ENCODE results near the gene ASB8. TPM values are rescaled to one million over a fixed set of nuclear protein-coding genes. Genes with fewer than 3 reads are reported as not detected.
A peak's percentile ranks its signal among the peaks of the same experiment; 100 is the strongest.

Gene ASB8
- total RNA-seq, 1 donor = 35.5 TPM

GRCh38 chr12:48193623-48194022, 36.3 kb upstream of the ASB8 start:
- peaks cover 31% of the 10 kb centered on the region for H3K27me3 ChIP-seq (ENCODE audit: insufficient read depth, low read length)
- no peaks in the 10 kb centered on the region for H4K20me1 ChIP-seq (ENCODE audit: insufficient read depth, low read length)
- no peak overlapping the region for H3K4me3 ChIP-seq (ENCODE audit: insufficient read depth, low read length)
- no peaks in the 10 kb centered on the region for H3K36me3 ChIP-seq (ENCODE audit: insufficient read depth, low read length)
- no peak for DNase-seq (ENCODE audit: insufficient read length, low spot score, missing footprints)
- H3K9me3 ChIP-seq (ENCODE audit: low read depth, low read length) = no peaks in the 10 kb centered on the region
- H3K4me2 ChIP-seq (ENCODE audit: insufficient read depth, low read length) = no peak overlapping the region
- no peak overlapping the region for H2AFZ ChIP-seq (ENCODE audit: low read length)
- H3K79me2 ChIP-seq (ENCODE audit: insufficient read depth, low read length) = no peaks in the 10 kb centered on the region
- no peak overlapping the region for H3K27ac ChIP-seq (ENCODE audit: low read depth, low read length)
- TF ChIP-seq CTCF (IDR thresholded peaks at IDR 0.05; ENCODE audit: extremely low read depth, low read depth, low read length) = no peak
- H3K4me1 ChIP-seq (ENCODE audit: insufficient read depth, low read length) = peaks cover 24% of the 10 kb centered on the region

GRCh38 chr12:48192861-48193260, 35.5 kb upstream of the ASB8 start:
- no peak overlapping the region for H2AFZ ChIP-seq (ENCODE audit: low read length)

GRCh38 chr12:48191096-48191495, 33.8 kb upstream of the ASB8 start:
- H3K4me3 ChIP-seq (ENCODE audit: insufficient read depth, low read length) = no peak overlapping the region
- no peak overlapping the region for H3K27ac ChIP-seq (ENCODE audit: low read depth, low read length)
- H4K20me1 ChIP-seq (ENCODE audit: insufficient read depth, low read length) = no peaks in the 10 kb centered on the region
- H3K36me3 ChIP-seq (ENCODE audit: insufficient read depth, low read length) = no peaks in the 10 kb centered on the region
- DNase-seq (ENCODE audit: insufficient read length, low spot score, missing footprints) = no peak
- H3K4me1 ChIP-seq (ENCODE audit: insufficient read depth, low read length) = peaks cover 14% of the 10 kb centered on the region
- TF ChIP-seq CTCF (IDR thresholded peaks at IDR 0.05; ENCODE audit: extremely low read depth, low read depth, low read length) = no peak
- no peak overlapping the region for H3K4me2 ChIP-seq (ENCODE audit: insufficient read depth, low read length)
- peaks cover 32% of the 10 kb centered on the region for H3K27me3 ChIP-seq (ENCODE audit: insufficient read depth, low read length)
- H3K9me3 ChIP-seq (ENCODE audit: low read depth, low read length) = no peaks in the 10 kb centered on the region
- H2AFZ ChIP-seq (ENCODE audit: low read length) = no peak overlapping the region
- no peaks in the 10 kb centered on the region for H3K79me2 ChIP-seq (ENCODE audit: insufficient read depth, low read length)

More at GRCh38 chr12:48192861-48193260, 35.5 kb upstream of the ASB8 start:
- H3K36me3 ChIP-seq (ENCODE audit: insufficient read depth, low read length) = no peaks in the 10 kb centered on the region
- no peaks in the 10 kb centered on the region for H3K9me3 ChIP-seq (ENCODE audit: low read depth, low read length)
- no peaks in the 10 kb centered on the region for H4K20me1 ChIP-seq (ENCODE audit: insufficient read depth, low read length)
- no peaks in the 10 kb centered on the region for H3K79me2 ChIP-seq (ENCODE audit: insufficient read depth, low read length)
- H3K4me3 ChIP-seq (ENCODE audit: insufficient read depth, low read length) = no peak overlapping the region
- no peak overlapping the region for H3K4me2 ChIP-seq (ENCODE audit: insufficient read depth, low read length)
- peaks cover 21% of the 10 kb centered on the region for H3K4me1 ChIP-seq (ENCODE audit: insufficient read depth, low read length)
- peaks cover 31% of the 10 kb centered on the region for H3K27me3 ChIP-seq (ENCODE audit: insufficient read depth, low read length)
- TF ChIP-seq CTCF (IDR thresholded peaks at IDR 0.05; ENCODE audit: extremely low read depth, low read depth, low read length) = no peak
- H3K27ac ChIP-seq (ENCODE audit: low read depth, low read length) = no peak overlapping the region
- DNase-seq (ENCODE audit: insufficient read length, low spot score, missing footprints) = no peak

GRCh38 chr12:48189331-48190125, 32.2 kb upstream of the ASB8 start:
- no peak overlapping the region for H3K4me3 ChIP-seq (ENCODE audit: insufficient read depth, low read length)
- H3K79me2 ChIP-seq (ENCODE audit: insufficient read depth, low read length) = no peaks in the 10 kb centered on the region
- H3K36me3 ChIP-seq (ENCODE audit: insufficient read depth, low read length) = no peaks in the 10 kb centered on the region
- H3K27ac ChIP-seq (ENCODE audit: low read depth, low read length) = no peak overlapping the region
- peak; percentile 78 for DNase-seq (ENCODE audit: insufficient read length, low spot score, missing footprints)
- H3K4me1 ChIP-seq (ENCODE audit: insufficient read depth, low read length) = peaks cover 11% of the 10 kb centered on the region
- peak; percentile 87 for TF ChIP-seq CTCF (IDR thresholded peaks at IDR 0.05; ENCODE audit: extremely low read depth, low read depth, low read length)
- H3K4me2 ChIP-seq (ENCODE audit: insufficient read depth, low read length) = no peak overlapping the region
- no peaks in the 10 kb centered on the region for H3K9me3 ChIP-seq (ENCODE audit: low read depth, low read length)
- peaks cover 47% of the 10 kb centered on the region for H3K27me3 ChIP-seq (ENCODE audit: insufficient read depth, low read length)
- H2AFZ ChIP-seq (ENCODE audit: low read length) = no peak overlapping the region
- no peaks in the 10 kb centered on the region for H4K20me1 ChIP-seq (ENCODE audit: insufficient read depth, low read length)
